ENCODE measurements around the gene SRSF9.

GRCh38 chr12:120422892-120423456 is 46.6 kb downstream of the SRSF9 start:
- TF ChIP-seq POLR2A (IDR thresholded peaks at IDR 0.05; ENCODE audit: low read length) = no peak
- TF ChIP-seq GATA1 (IDR thresholded peaks at IDR 0.05; ENCODE audit: low read depth, low read length) = no peak
